Measurements from ENCODE around the gene CCDC116. TPM values are rescaled to one million over a fixed set of nuclear protein-coding genes. Genes with fewer than 3 reads are reported as not detected.
"Not testable (repeated sequence)": the region's sequence is repeated elsewhere in the genome, so short reads cannot be mapped to it uniquely, and the experiment has no call there.

Gene CCDC116
- total RNA-seq, 2 donors from 2014 or later, result 0.54 TPM; not detected in 1

DNA sequence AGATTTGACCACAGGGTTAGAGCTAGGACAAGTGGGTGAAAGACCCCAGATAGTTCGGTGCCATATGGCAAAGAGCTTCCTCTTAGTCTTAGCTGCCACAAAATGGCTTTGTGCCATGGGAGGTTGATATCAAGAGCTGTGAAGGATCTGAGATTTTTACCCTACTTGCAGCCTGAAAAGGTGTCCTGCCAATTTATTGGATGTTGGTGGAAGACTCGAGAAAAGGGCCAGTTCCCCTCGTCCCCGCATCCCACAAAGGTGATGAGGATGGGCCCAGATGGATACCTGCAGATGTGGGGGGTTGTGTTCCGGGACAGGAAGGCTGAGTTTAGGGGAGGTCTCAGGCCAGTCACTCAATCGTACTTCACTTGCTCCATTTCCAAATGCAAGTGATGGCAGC is 30.0 kb upstream of the CCDC116 start:
- no peak for ATAC-seq
- H3K27ac Mint-ChIP-seq, result no peak overlapping the region

GRCh38 chr22:21603973-21604372 is 28.6 kb upstream of the CCDC116 start:
- H3K36me3 Mint-ChIP-seq, result no peaks in the 10 kb centered on the region
- peak overlapping the region in 1 of 2 donors; percentile 65 for H3K27ac Mint-ChIP-seq
- no peaks in the 10 kb centered on the region for H3K9me3 Mint-ChIP-seq
- DNase-seq (ENCODE audit: low spot score in 2 of 2) (no peak), ATAC-seq (no peak)

More for the DNA sequence above, 30.0 kb upstream of the CCDC116 start:
- DNase-seq (ENCODE audit: low spot score in 2 of 2), result no peak
- Mint-ChIP-seq H3K36me3 (no peaks in the 10 kb centered on the region), H3K9me3 (no peaks in the 10 kb centered on the region)

GRCh38 chr22:21605887-21606564 is 26.5 kb upstream of the CCDC116 start:
- Mint-ChIP-seq H3K9me3 (no peaks in the 10 kb centered on the region), H3K36me3 (no peaks in the 10 kb centered on the region), H3K27ac (peak overlapping the region; percentile 46 to 79)
- no peak for DNase-seq (ENCODE audit: low spot score in 2 of 2)
- ATAC-seq, result no peak

GRCh38 chr22:21606775-21607174 is 25.8 kb upstream of the CCDC116 start:
- no peak for DNase-seq (ENCODE audit: low spot score in 2 of 2)
- ATAC-seq, result peak in 1 of 2 donors; percentile 64
- Mint-ChIP-seq H3K27ac (peak overlapping the region; percentile 8 to 87), H3K36me3 (no peaks in the 10 kb centered on the region), H3K9me3 (no peaks in the 10 kb centered on the region)

- peaks cover 0 to 12% of the 10 kb centered on the region in 2 donors for H3K36me3 Mint-ChIP-seq
- not testable (repeated sequence) for H3K9me3 Mint-ChIP-seq, ATAC-seq
These were observed 22.9 kb upstream of the CCDC116 start for GRCh38 chr22:21609556-21610157.

DNA sequence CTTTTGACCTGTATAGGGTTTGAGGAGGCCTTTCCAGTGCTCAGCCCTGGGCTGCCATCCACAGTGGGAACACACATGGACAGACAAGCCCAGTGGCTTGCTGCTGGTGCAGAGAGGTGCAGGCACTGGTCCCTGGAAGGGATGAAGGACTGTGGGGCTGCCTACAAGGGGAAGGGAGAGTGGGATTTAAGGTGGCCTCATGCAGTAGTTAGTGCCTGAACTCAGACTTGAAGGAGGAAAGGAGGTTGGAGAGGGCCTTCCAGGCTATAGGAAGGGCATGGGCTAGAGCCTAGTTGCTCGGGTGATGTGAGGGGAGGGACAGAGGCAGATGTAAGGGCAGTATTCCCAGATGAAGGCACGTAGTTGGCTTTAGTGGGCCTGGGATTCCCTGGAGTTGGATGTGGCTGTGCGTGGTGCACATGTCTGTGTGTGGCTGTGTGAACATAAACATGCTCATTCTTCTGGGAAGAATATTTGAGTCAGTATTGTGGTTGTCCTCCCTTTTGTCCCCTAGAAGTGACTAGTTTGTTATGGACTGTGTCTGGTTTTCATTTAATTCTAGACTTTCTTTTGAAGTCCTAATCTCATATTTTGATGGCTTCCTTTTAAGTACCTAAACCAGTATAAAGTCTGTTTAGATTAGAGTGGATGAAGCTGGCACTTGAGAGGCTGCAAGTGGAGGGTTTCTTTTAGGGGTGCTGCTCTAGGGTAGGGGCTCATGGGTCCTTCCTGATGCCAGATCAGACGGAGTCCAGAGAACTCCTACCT is 21.2 kb upstream of the CCDC116 start:
- no peak for DNase-seq (ENCODE audit: low spot score in 2 of 2)
- Mint-ChIP-seq H3K36me3 (peaks cover 0 to 13% of the 10 kb centered on the region in 2 donors), H3K27ac (peak overlapping the region; percentile 7 to 78), H3K9me3 (no peaks in the 10 kb centered on the region)
- no peak for ATAC-seq

More at GRCh38 chr22:21609556-21610157, 22.9 kb upstream of the CCDC116 start:
- not testable (repeated sequence) for DNase-seq (ENCODE audit: low spot score in 2 of 2); H3K27ac Mint-ChIP-seq

DNA sequence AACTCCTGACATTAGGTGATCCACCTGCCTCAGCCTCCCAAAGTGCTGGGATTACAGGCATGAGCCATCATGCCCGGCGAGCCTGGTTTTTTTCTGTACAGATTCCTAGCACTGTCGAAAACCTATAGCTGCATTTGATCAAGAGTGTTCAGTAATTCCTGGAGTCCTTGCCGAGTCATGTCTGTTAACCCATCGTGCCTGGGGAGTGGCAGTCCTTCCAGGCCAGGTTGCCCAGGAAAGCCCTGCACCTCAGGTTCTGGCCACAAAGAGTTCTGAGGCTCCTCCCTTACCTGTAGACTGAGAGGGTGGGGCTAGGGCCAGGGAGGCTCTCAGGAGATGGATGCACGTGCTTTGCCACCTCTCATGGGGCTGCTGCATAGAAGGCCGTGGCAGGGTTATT is 19.7 kb upstream of the CCDC116 start:
- Mint-ChIP-seq H3K36me3 (peaks cover 0 to 13% of the 10 kb centered on the region in 2 donors), H3K9me3 (no peaks in the 10 kb centered on the region), H3K27ac (no peak overlapping the region)
- ATAC-seq (no peak), DNase-seq (ENCODE audit: low spot score in 2 of 2) (no peak)

GRCh38 chr22:21613553-21614233 is 18.9 kb upstream of the CCDC116 start:
- ATAC-seq (no peak), DNase-seq (ENCODE audit: low spot score in 2 of 2) (no peak)
- H3K9me3 Mint-ChIP-seq, result no peaks in the 10 kb centered on the region
- H3K36me3 Mint-ChIP-seq, result peaks cover 0 to 13% of the 10 kb centered on the region in 2 donors
- peak overlapping the region in 1 of 2 donors; percentile 82 for H3K27ac Mint-ChIP-seq

- ATAC-seq (no peak), DNase-seq (ENCODE audit: low spot score in 2 of 2) (no peak)
- Mint-ChIP-seq H3K36me3 (peaks cover 0 to 13% of the 10 kb centered on the region in 2 donors), H3K9me3 (no peaks in the 10 kb centered on the region), H3K27ac (peak overlapping the region; percentile 13 to 46)
These were observed 16.8 kb upstream of the CCDC116 start for GRCh38 chr22:21615731-21616130.

- not testable (repeated sequence) for ATAC-seq; H3K9me3 Mint-ChIP-seq; DNase-seq (ENCODE audit: low spot score in 2 of 2)
- H3K27ac Mint-ChIP-seq, result peak overlapping the region in 1 of 2 donors; percentile 94
- H3K36me3 Mint-ChIP-seq, result peaks cover 0 to 13% of the 10 kb centered on the region in 2 donors
These were observed 15.2 kb upstream of the CCDC116 start for GRCh38 chr22:21617337-21617736.

GRCh38 chr22:21621025-21621424 is 11.5 kb upstream of the CCDC116 start:
- ATAC-seq (no peak), DNase-seq (ENCODE audit: low spot score in 2 of 2) (no peak)
- Mint-ChIP-seq H3K9me3 (no peaks in the 10 kb centered on the region), H3K27ac (peak overlapping the region; percentile 44 to 69), H3K36me3 (no peaks in the 10 kb centered on the region)

- H3K27ac Mint-ChIP-seq, result peak overlapping the region; percentile 40 to 87
- peaks cover 0 to 8% of the 10 kb centered on the region in 2 donors for H3K36me3 Mint-ChIP-seq
- H3K9me3 Mint-ChIP-seq, result no peaks in the 10 kb centered on the region
- ATAC-seq, result no peak
- DNase-seq (ENCODE audit: low spot score in 2 of 2), result no peak
These were observed 10.3 kb upstream of the CCDC116 start for GRCh38 chr22:21622011-21622918.

GRCh38 chr22:21622919-21623647 is 9.5 kb upstream of the CCDC116 start:
- Mint-ChIP-seq H3K9me3 (no peaks in the 10 kb centered on the region), H3K27ac (peak overlapping the region; percentile 40 to 87), H3K36me3 (peaks cover 4 to 16% of the 10 kb centered on the region in 2 donors)
- DNase-seq (ENCODE audit: low spot score in 2 of 2) (no peak), ATAC-seq (no peak)

GRCh38 chr22:21623648-21623970 is 9.0 kb upstream of the CCDC116 start:
- H3K27ac Mint-ChIP-seq, result peak overlapping the region in 1 of 2 donors; percentile 87
- DNase-seq (ENCODE audit: low spot score in 2 of 2) (no peak), ATAC-seq (no peak)
- H3K36me3 Mint-ChIP-seq, result peaks cover 8 to 21% of the 10 kb centered on the region in 2 donors
- H3K9me3 Mint-ChIP-seq, result no peaks in the 10 kb centered on the region

DNA sequence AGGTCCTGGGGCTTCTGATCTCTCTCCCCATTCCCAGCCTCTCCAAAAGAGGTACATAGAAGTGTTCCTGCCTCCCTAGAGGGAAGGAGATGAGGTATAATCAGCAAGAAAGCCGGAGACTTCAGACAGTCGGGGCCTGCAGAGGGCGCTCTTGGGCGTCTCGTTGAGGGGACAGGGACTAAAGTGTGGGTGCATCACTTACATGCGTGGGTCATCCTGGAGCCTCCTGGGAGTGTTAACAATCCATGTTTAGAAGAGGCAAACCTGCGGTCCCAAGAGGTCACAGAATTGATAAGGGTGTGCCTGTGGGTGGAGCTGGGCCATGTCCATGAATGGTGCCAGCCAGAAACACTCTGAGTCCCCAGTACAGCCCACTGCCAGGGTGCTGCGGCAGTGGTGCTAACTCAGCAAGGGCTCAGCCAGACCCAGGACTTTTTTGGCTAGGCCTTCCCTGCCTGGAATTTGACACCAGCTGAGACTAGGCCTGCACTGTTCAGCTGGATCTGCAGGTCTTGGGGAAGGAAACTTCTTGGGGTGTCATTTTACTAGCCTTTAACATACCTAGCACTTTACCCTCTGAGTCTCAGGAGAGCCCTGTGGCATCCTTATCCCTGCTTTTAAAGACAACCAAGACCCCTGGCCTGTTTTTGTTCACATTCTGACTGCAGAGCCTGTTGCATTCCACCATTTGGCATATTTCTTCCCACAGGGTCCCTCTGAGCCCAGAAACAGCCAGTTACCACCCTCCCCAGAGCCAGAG is 8.3 kb upstream of the CCDC116 start:
- no peaks in the 10 kb centered on the region for H3K9me3 Mint-ChIP-seq
- DNase-seq (ENCODE audit: low spot score in 2 of 2), result peak in 1 of 2 donors; percentile 65
- H3K27ac Mint-ChIP-seq, result peak overlapping the region; percentile 33 to 92
- H3K36me3 Mint-ChIP-seq, result peaks cover 12 to 21% of the 10 kb centered on the region in 2 donors
- peak in 1 of 2 donors; percentile 10 for ATAC-seq

Data from activated naive CD4-positive, alpha-beta T cell treated with anti-CD3 and anti-CD28 coated beads, Interleukin-2, amount 50 U/mL, for 72 hours (primary cell).